Mesothelial cell of epicardium (in vitro differentiated cells): ENCODE measurements around the gene OS9. TPM values are rescaled to one million over a fixed set of nuclear protein-coding genes. Genes with fewer than 3 reads are reported as not detected.
A peak's percentile ranks its signal among the peaks of the same experiment; 100 is the strongest.

Experiments
- DNase-seq, 2 experiments: peaks; one replicate each; pipeline ENCODE4 v3.0.0; 2021; ENCODE audit warnings: low spot score in 2 of 2; ENCODE audit not compliant: unreplicated experiment in 2 of 2
- H3K27ac Mint-ChIP-seq: 2 replicates; pipeline ENCODE4 v1.8.0; 2021; ENCODE audit warnings: mixed read lengths
- H3K27me3 Mint-ChIP-seq: 2 replicates; pipeline ENCODE4 v1.8.0; 2021; ENCODE audit warnings: low read depth, mixed read lengths
- H3K36me3 Mint-ChIP-seq: 2 replicates; pipeline ENCODE4 v1.8.0; 2021; ENCODE audit warnings: mixed read lengths
- H3K4me1 Mint-ChIP-seq: 2 replicates; pipeline ENCODE4 v1.8.0; 2021; ENCODE audit warnings: mixed read lengths
- H3K4me3 Mint-ChIP-seq: 2 replicates; pipeline ENCODE4 v1.8.0; 2021; ENCODE audit warnings: mild to moderate bottlenecking, moderate library complexity, mixed read lengths
- H3K9me3 Mint-ChIP-seq: 2 replicates; pipeline ENCODE4 v1.8.0; 2021; ENCODE audit warnings: mixed read lengths
- total RNA-seq: library from RNA; stranded (reverse); gene quantifications from 3 replicates; pipeline ENCODE4 v1.2.1, GENCODE V29; 2021
- TF ChIP-seq, protein P1 (sequence below): fragments of 200-600 bp; sonication (generic); IDR thresholded peaks from one replicate; pipeline ENCODE4 v1.5.0; 2021; ENCODE audit warnings: antibody characterized with exemption; ENCODE audit not compliant: unreplicated experiment

The OS9 gene
- total RNA-seq, 1 donor from 2014 or later, result 166 TPM

DNA sequence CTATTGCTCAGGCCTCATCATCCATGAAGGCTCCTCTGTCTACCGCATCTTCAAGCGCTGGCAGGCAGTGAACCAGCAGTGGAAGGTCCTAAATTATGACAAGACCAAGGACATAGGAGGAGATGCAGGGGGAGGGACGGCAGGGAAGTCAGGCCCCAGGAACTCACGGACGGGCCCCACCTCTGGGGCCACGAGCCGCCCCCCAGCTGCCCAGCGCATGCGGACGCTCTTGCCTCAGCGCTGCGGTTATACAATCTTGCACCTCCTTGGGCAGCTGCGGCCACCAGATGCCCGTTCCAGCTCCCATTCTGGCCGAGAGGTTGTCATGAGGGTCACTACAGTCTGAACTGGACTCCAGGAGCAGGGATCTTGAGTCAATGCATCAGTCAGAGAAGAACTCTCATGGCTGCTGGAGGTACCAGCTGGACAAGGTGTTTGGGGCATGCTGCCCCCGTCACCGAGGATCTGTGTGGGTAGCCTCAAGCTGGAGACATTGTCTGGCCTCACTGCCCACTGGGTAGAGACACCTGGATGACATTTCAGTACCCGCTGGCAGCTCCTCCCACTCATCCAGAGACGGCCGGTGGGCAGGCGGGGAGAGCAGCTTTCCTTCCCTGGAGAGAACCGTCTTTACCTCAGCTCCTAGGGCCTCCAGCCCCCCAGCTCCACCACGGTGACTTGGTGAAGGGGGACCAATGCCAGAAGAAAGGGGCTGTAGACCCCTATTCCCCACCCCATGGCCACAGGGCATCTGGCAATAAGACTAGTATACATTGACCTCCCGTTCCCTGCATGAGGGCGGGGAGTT lies 64.8 kb downstream of the OS9 start:
- TF ChIP-seq, protein P1, sequence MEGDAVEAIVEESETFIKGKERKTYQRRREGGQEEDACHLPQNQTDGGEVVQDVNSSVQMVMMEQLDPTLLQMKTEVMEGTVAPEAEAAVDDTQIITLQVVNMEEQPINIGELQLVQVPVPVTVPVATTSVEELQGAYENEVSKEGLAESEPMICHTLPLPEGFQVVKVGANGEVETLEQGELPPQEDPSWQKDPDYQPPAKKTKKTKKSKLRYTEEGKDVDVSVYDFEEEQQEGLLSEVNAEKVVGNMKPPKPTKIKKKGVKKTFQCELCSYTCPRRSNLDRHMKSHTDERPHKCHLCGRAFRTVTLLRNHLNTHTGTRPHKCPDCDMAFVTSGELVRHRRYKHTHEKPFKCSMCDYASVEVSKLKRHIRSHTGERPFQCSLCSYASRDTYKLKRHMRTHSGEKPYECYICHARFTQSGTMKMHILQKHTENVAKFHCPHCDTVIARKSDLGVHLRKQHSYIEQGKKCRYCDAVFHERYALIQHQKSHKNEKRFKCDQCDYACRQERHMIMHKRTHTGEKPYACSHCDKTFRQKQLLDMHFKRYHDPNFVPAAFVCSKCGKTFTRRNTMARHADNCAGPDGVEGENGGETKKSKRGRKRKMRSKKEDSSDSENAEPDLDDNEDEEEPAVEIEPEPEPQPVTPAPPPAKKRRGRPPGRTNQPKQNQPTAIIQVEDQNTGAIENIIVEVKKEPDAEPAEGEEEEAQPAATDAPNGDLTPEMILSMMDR, result no peak
- Mint-ChIP-seq H3K9me3 (no peaks in the 10 kb centered on the region), H3K36me3 (peaks cover 7% of the 10 kb centered on the region), H3K4me1 (peaks cover 18% of the 10 kb centered on the region), H3K27me3 (peaks cover 84% of the 10 kb centered on the region), H3K4me3 (no peak overlapping the region), H3K27ac (no peak overlapping the region)
- no peak for DNase-seq

DNA sequence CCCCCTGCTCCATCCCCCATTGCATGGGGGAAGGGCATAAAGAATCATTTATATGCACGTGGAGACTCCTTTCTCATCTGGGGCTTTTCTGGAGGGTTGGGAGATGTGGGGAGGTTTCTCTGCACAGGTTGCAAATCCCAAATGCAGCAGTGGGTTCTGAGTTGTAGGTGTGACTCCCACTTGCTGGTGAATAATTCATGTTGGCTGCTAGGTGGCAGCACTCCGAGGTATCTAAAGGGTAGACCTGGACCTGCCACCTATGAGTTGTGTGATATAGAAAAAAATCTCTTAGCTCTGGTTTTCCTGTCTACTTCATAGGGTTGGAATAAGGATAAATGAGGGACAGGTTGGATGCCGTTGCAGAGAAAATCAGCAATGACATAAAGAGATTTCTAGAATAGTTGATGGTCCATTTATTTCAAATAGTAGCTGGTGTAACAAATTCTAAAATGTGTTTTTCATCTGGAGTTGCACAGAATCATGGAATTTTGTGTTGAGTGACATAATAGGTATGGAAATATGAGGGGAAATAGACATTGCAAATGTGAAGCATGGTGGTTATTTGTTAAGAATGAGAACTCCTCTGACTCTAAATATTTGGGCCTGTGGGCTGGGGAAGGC lies 65.5 kb downstream of the OS9 start:
- TF ChIP-seq, protein P1, result no peak
- DNase-seq, result no peak
- H3K4me1 Mint-ChIP-seq, result peaks cover 15% of the 10 kb centered on the region

DNA sequence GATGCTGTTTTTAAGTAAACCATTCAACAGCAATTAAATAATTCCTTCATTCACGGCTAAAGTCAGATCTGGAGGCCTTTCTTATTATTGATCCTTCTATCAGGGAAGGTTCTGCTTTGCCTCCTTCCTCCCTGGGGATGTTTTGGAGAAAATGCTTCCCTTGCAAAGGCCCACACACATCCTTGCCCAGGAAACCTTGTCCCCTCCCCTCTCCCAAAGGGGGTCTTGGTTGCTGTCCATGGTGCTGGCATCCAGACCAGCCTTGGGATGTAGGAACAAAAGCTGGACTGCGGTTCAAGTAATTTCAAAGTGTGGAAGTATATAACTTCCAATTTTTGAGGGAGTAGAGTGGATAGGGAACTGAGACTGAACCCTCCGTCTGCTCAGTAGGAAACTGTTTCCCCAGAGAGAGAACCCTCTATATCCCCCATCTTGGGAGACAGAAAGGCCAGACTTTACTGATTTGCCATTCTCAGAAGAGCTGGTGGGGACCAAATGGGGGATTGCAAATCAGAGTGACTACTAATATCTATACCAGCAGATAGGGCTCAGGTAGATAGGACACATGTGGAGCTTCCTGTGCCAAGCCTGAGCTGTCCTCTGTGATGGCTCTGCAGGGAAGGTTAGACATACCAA lies 66.5 kb downstream of the OS9 start:
- Mint-ChIP-seq H3K27ac (no peak overlapping the region), H3K36me3 (peaks cover 7% of the 10 kb centered on the region), H3K9me3 (no peaks in the 10 kb centered on the region), H3K4me3 (no peak overlapping the region), H3K4me1 (peaks cover 20% of the 10 kb centered on the region), H3K27me3 (peaks cover 91% of the 10 kb centered on the region)
- TF ChIP-seq, protein P1, result no peak
- DNase-seq, result peak in 1 of 2 experiments; percentile 45

More for the DNA sequence above, 65.5 kb downstream of the OS9 start:
- Mint-ChIP-seq H3K27me3 (peaks cover 84% of the 10 kb centered on the region), H3K4me3 (no peak overlapping the region), H3K9me3 (no peaks in the 10 kb centered on the region), H3K36me3 (peaks cover 7% of the 10 kb centered on the region), H3K27ac (no peak overlapping the region)

DNA sequence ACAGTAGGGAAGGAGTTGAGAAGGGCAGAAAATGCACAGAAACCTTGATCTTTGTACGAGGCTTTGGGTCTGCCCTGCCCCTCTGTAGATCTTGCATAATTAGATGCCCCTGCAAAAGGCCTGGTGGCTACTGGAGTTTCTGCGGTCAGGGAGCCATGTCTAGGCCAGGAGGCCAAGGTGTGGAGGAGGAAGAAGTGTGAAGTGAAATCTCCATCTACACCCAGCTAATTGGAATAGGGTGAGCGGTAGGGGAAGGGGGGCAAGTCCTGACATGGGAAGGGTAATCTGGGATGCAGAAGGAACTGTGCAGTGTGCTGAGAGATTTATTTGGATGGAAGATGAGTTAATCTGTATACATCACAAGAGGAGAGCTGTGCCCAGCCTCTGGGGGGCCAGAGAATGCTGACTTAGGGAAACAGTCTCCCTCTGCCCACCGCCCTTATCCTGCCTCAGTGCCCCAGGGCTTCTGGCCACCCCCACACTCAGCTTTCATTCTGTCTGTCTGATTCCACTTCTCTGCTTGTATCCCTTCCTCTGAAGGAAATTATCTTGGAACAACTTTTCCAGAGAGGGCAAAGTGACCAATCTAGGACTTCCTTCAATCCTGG lies 67.6 kb downstream of the OS9 start:
- Mint-ChIP-seq H3K27me3 (peaks cover 93% of the 10 kb centered on the region), H3K4me3 (no peak overlapping the region), H3K4me1 (peaks cover 20% of the 10 kb centered on the region), H3K27ac (no peak overlapping the region), H3K9me3 (no peaks in the 10 kb centered on the region), H3K36me3 (peaks cover 7% of the 10 kb centered on the region)
- TF ChIP-seq, protein P1, result no peak
- DNase-seq, result no peak

DNA sequence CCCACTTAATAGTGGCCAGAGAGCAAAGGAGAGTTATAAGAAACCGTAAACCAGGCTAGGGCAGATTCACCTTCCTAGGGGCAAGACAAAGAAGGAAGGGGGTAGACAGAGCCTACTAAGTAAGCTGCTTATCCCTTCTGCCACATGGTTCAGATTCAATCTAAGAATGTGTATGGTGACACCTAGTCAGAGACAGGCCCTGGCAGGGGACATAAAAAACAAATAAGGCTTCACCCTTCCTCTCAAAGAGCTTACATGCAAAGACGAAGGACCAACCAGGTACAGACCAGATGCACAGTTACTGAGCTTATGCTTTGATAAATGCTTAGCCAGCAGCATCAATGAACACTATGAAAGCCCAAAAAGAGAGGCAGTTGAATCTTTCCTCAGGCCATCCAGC lies 68.5 kb downstream of the OS9 start:
- no peak overlapping the region for H3K27ac Mint-ChIP-seq
- no peak overlapping the region for H3K4me3 Mint-ChIP-seq
- peaks cover 7% of the 10 kb centered on the region for H3K36me3 Mint-ChIP-seq
- TF ChIP-seq, protein P1, result no peak
- no peak for DNase-seq
- no peaks in the 10 kb centered on the region for H3K9me3 Mint-ChIP-seq
- peaks cover 96% of the 10 kb centered on the region for H3K27me3 Mint-ChIP-seq
- H3K4me1 Mint-ChIP-seq, result peaks cover 22% of the 10 kb centered on the region
